EH (cell line): ENCODE data around the gene PIANP.

Source experiments
- DNase-seq: peaks from one replicate; pipeline ENCODE4 v3.0.0-alpha.2; 2015; ENCODE audit warnings: low read depth

PIANP gene

DNA sequence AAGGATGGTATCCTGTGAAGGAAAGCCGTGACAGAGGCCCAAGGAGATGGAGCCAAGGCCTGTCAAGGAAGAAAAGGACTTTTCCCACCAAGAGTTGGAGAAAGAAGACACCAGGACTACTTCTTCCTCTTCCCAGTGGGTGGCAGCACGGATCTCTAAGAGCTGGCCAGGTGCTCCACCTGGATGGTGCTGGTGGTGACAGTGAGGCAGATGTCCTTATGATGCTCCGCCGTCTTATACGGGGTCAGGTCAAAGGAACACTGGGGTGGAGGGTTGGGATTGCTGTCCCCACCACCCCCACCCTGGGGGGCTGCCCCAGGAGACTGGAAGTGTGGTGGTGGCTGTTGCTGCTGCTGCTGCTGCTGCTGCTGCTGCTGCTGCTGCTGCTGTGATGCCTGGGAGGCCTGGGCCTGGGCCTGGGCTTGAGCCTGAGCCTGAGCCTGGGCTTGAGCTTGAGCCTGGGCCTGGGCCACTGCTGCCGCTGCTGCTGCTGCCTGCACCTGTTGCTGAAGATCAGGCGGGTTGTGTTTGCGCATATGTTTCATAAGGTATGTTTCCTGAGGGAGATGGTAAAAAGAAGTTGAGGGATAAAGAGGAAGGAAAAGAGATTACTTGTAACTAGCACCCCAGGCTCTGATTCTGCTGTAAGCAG, 32.9 kb downstream of the PIANP start:
- DNase-seq, result no peak

DNA sequence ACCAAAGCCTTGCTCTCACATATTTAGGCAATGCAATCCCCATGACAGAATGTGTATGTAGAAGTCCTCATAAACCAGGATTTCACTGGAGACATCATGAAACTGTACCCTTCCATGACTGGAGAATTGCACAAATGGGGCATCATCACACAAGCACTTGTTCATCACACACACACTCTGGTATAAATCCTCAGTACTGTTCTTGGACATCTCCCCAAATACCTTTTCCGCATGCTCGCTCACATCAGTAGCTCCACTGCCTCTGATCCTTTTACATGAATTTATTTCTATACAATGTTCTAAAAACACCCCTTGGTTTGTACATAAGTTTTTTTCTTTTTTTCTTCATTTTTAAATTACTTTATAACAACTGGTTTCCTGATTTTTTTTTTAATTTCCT, 34.4 kb downstream of the PIANP start:
- no peak for DNase-seq

DNA sequence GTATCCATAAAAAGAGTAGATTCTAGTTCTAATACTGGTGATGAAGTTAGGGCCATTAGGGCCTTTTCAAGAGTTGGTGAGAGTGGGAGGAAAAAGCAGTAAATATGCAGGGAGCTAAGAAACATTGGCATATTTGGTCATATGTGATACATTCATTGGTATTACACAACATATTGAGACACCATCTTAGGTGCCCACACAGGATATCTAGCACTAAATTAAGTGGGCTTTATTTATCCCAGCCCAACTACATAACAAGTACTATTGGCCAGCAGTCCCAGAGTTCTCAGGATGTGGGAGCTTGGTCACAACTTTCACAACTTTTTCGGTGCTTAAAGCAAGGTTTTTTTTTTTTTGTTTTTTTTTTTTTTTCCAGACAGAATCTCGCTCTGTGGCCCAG, 35.7 kb downstream of the PIANP start:
- no peak for DNase-seq

DNA sequence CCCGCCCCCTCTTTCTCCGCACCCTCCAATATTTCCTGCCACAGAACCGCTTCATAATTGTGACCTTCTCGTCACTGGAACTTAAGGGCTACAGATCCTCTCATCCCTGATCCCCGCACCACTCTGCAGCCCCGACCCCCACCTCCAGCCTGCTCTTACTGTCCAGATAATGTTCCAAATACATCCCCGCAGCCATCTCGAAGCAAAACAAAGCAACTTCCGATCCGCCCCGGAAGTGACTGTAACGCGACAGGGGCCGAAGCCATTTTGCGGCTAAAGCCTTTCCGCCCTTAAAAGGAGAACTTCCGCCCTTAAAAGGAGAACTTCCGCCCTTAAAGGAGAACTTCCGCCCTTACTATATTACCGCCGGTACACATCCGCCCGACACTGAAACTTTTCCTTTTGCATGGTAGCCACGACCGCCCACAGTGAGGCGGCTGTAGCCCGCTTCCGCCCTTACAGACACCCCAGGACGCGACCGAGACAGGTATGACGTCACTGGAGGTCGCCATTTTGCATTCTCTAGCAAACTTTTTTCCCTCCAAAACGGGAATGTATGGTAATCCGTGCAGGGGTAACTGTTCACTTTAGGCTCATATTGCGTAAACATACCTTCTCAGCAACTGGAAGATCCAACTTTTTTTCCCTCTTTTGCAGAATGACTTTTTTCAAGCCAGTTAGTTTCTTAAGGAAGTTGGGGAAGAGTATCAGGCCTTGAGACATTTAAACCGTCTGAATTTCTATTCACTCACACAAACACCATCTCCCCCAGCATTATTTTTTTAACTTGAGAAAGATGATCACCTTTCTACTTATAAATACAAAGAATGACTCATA, 37.5 kb downstream of the PIANP start, which contains the start of gene ING4:
ING4 (minus strand) TSS at position 214 of the 837 bp plus-strand sequence; CDS start at position 196, 18 bp downstream.
- DNase-seq, result peak; percentile 100

DNA sequence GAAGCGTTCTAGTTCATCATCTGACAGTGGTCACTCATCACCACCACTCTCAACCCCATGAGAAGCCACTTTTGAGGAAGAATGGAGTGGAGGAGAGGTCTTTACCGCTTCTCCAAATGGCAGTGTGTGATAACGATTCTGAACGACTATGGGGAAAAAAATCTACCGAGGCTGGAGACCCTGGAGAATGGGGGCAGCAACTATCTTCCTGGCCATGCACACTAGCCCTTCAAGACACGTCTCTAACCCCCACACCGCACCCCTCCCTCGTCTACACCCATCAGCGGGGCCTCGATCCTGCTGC, 38.1 kb downstream of the PIANP start:
- no peak for DNase-seq

- DNase-seq, result no peak
Measured at GRCh38 chr12:6653987-6654386, 46.6 kb downstream of the PIANP start.

GRCh38 chr12:6653342-6653741, 47.3 kb downstream of the PIANP start:
- DNase-seq, result no peak

DNA sequence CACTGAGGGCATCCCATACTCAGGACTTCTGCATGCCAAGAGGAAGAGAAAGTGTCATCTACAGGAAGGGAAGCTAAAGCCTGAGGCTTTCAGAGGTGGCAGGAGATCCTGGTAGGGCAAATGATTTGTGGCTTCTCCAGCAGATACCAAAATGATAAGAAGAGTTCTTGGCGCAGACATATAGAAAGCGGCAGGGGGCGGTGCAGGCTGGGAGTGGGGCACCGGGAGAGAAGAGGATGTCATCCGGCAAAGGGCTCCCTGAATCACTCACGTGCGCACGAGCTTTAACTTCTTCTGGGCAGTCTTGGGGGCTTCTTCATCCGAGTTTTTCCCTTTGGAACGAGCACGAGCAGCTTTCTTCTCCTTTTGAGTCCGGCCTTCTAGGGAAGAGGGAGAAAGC, 48.2 kb downstream of the PIANP start:
- DNase-seq, result no peak

DNA sequence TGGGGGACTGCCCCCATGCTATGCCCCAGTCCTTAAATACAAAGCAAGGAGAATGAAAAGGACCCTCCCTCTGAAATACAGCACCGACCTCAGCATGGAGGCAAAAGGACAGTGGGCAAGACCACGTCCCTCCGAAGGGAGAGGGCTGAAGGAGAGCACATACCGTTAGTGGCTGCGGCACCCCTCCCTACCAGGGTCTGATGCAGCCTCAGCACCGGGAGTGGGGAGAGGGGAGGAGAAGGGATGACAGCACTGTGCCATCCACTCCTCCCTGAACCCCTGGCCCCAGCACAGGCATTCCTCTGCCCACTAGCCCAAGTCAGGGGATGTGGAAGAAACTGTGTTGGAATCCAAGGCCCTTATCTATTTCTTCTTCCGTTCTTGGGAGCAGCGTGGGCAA, 49.8 kb downstream of the PIANP start:
- DNase-seq, result no peak

DNA sequence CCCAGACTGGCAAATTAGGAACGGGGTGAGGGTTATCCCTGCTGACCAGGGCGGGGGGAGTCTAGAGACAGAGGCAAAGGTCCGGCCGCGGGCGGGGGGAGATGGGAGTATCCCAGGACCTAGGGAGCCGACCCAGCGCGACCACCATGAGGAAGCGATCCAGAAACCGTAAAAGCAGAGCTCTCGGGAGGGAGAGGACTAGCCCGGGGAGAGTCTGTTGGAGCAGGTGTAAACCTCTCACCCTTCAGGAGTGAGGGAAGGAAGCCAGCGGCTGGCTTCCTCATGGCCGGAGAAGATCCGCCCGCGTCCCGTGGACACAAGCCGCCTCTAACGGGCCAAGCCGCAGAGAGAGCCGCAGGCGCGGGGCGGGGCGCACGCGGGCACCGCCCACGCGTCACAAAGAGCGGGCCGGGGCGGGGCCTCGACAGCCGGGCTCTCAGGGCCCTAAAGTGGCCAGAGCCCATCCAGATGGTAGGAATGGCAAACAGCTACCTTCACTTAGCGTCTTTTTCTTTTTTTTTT, 53.5 kb downstream of the PIANP start, which contains the start of gene ACRBP:
ACRBP (minus strand) TSS at position 350 of the 522 bp plus-strand sequence; CDS start at position 284, 66 bp downstream.
- peak; percentile 76 for DNase-seq

- no peak for DNase-seq
Measured at GRCh38 chr12:6646276-6647082, 54.1 kb downstream of the PIANP start.

DNA sequence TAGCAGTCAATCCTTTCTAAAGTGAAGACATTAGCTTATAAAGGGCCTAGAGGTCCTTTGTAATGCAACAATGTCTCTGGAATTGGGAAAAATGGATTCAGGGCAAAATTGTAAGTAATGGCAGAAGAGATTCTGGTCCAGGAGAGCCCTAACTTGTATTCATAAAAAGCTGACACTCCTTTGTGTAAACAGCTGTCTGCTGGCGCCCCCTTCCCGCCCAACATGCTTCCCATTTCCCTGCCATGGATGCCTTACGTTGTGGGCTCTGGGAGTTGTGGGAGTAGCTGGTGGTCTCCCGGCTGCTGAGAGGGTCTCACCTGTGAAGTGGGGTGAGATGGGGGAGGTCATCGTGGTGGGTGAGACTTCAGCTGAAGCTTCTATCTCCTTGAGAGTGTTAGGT, 55.7 kb downstream of the PIANP start:
- DNase-seq, result peak; percentile 29

- no peak for DNase-seq
Measured at GRCh38 chr12:6644257-6644596, 56.4 kb downstream of the PIANP start.
